Right lobe of liver (tissue), 4 donors: ENCODE data around the gene RAX.

ENCODE experiments used
- POLR2A ChIP-seq: fragments of 450-650 bp; IDR thresholded peaks from one replicate; pipeline ENCODE4 v1.6.1; 2017; ENCODE audit warnings: antibody characterized with exemption, mild to moderate bottlenecking
- TF ChIP-seq, protein P1 (sequence below), 4 donors: fragments of 200-600 bp in 3 of 4; fragments of 450-650 bp in 1 of 4; IDR thresholded peaks; one replicate each; pipeline versions ENCODE4 v1.5.1 to v1.8.0; 2016 to 2022; ENCODE audit warnings: antibody characterized with exemption in 4 of 4, mild to moderate bottlenecking in 2 of 4
- donor health status: DM: no; HTN: no; CAD: no.
- donor health status: DM: no; HTN: no; CAD: no.
- donor health status: DM: no; HTN: yes; CAD: no.

DNA sequence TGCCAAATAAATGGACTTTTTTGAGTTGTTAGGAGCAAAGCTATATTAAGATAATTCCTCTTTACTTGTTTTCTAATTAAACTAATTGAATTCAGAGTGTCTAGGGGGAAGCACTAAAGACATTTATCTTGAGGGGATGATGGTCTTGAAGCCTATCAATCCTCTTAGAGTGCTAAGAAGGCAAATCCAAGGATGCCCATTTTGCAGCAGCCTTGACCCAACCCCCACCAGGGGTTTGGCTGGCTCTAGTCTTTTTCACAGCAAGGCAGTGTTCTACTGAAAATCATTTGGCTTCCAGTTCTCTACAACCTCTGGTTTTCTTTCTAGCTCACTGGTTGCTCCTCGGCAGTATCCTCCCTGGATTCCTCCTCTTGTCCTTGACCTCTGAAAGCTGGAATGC lies 6.5 kb upstream of the RAX start:
- no peak for TF ChIP-seq POLR2A
- TF ChIP-seq, protein P1, sequence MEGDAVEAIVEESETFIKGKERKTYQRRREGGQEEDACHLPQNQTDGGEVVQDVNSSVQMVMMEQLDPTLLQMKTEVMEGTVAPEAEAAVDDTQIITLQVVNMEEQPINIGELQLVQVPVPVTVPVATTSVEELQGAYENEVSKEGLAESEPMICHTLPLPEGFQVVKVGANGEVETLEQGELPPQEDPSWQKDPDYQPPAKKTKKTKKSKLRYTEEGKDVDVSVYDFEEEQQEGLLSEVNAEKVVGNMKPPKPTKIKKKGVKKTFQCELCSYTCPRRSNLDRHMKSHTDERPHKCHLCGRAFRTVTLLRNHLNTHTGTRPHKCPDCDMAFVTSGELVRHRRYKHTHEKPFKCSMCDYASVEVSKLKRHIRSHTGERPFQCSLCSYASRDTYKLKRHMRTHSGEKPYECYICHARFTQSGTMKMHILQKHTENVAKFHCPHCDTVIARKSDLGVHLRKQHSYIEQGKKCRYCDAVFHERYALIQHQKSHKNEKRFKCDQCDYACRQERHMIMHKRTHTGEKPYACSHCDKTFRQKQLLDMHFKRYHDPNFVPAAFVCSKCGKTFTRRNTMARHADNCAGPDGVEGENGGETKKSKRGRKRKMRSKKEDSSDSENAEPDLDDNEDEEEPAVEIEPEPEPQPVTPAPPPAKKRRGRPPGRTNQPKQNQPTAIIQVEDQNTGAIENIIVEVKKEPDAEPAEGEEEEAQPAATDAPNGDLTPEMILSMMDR (IDR thresholded peaks at IDR 0.05), result no peak
